Measurements from ENCODE around the gene PELI3.
"Not testable (repeated sequence)": the region's sequence is repeated elsewhere in the genome, so short reads cannot be mapped to it uniquely, and the experiment has no call there.

PELI3 gene

GRCh38 chr11:66432597-66432996 lies 34.1 kb upstream of the PELI3 start:
- no peaks in the 10 kb centered on the region for H3K9me3 Mint-ChIP-seq
- DNase-seq (ENCODE audit: low spot score) = no peak
- no peaks in the 10 kb centered on the region for H3K4me1 Mint-ChIP-seq (ENCODE audit: low read depth)
- no peak overlapping the region for H3K4me3 Mint-ChIP-seq
- H3K27ac Mint-ChIP-seq = no peak overlapping the region
- H3K27me3 Mint-ChIP-seq (ENCODE audit: low read depth) = no peaks in the 10 kb centered on the region
- H3K36me3 Mint-ChIP-seq (ENCODE audit: low read depth) = peaks cover 23% of the 10 kb centered on the region

- no peak for DNase-seq (ENCODE audit: low spot score)
- Mint-ChIP-seq H3K27me3 (ENCODE audit: low read depth) (no peaks in the 10 kb centered on the region), H3K27ac (peak overlapping the region; percentile 96), H3K36me3 (ENCODE audit: low read depth) (peaks cover 18% of the 10 kb centered on the region), H3K9me3 (peaks cover 3% of the 10 kb centered on the region), H3K4me3 (peak overlapping the region; percentile 89), H3K4me1 (ENCODE audit: low read depth) (peaks cover 8% of the 10 kb centered on the region)
Observed at GRCh38 chr11:66437979-66438503, 28.7 kb upstream of the PELI3 start.

GRCh38 chr11:66438504-66439466 lies 27.9 kb upstream of the PELI3 start, which contains the start of gene MRPL11:
Gene MRPL11 (minus strand): TSS chr11:66438848. CDS start chr11:66438754, 94 bp downstream.
- peaks cover 10% of the 10 kb centered on the region for H3K9me3 Mint-ChIP-seq
- peak; percentile 86 for DNase-seq (ENCODE audit: low spot score)
- peaks cover 8% of the 10 kb centered on the region for H3K4me1 Mint-ChIP-seq (ENCODE audit: low read depth)
- no peaks in the 10 kb centered on the region for H3K27me3 Mint-ChIP-seq (ENCODE audit: low read depth)
- H3K4me3 Mint-ChIP-seq = peak within 1 kb of the TSS; percentile 89
- peak within 1 kb of the TSS; percentile 96 for H3K27ac Mint-ChIP-seq
- H3K36me3 Mint-ChIP-seq (ENCODE audit: low read depth) = peaks cover 18% of the 10 kb centered on the region

DNA sequence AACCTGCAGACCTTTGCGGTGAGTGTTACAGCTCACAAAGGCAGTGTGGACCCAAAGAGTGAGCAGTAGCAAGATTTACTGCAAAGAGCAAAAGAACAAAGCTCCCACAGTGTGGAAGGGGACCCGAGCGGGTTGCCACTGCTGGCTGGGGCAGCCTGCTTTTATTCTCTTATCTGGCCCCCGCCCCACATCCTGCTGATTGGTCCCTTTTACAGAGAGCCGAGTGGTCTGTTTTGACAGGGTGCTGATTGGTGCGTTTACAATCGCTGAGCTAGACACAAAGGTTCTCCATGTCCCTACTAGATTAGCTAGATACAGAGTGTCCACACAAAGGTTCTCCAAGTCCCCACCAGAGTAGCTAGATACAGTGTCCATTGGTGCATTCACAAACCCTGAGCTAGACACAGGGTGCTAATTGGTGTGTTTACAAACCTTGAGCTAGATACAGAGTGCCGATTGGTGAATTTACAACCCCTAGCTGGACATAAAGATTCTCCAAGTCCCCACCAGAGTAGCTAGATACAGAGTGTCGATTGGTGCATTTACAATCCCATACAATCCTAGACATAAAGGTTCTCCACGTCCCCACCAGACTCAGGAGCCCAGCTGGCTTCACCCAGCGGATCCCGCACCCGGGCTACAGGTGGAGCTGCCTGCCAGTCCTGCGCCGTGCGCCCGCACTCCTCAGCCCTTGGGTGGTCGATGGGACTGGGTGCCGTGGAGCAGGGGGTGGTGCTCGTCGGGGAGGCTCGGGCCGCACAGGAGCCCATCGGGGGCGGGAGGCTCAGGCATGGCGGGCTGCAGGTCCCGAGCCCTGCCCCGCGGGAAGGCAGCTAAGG lies 26.4 kb upstream of the PELI3 start:
- DNase-seq (ENCODE audit: low spot score); H3K27ac Mint-ChIP-seq; H3K27me3 Mint-ChIP-seq (ENCODE audit: low read depth); H3K4me1 Mint-ChIP-seq (ENCODE audit: low read depth); H3K4me3 Mint-ChIP-seq: not testable (repeated sequence)
- Mint-ChIP-seq H3K9me3 (peaks cover 11% of the 10 kb centered on the region), H3K36me3 (ENCODE audit: low read depth) (peaks cover 12% of the 10 kb centered on the region)

DNA sequence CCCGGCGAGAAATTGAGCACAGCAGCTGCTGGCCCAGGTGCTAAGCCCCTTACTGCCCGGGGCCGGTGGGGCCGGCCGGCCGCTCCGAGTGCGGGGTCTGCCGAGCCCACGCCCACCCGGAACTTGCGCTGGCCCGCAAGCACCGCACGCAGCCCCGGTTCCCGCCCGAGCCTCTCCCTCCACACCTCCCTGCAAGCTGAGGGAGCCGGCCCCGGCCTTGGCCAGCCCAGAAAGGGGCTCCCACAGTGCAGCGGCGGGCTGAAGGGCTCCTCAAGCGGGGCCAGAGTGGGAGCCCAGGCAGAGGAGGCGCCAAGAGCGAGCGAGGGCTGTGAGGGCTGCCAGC lies 25.8 kb upstream of the PELI3 start:
- H3K27me3 Mint-ChIP-seq (ENCODE audit: low read depth); H3K36me3 Mint-ChIP-seq (ENCODE audit: low read depth); DNase-seq (ENCODE audit: low spot score); H3K4me3 Mint-ChIP-seq; H3K4me1 Mint-ChIP-seq (ENCODE audit: low read depth); H3K27ac Mint-ChIP-seq: not testable (repeated sequence)
- peaks cover 11% of the 10 kb centered on the region for H3K9me3 Mint-ChIP-seq

GRCh38 chr11:66443602-66444001 lies 23.1 kb upstream of the PELI3 start:
- Mint-ChIP-seq H3K4me1 (ENCODE audit: low read depth) (peaks cover 3% of the 10 kb centered on the region), H3K27me3 (ENCODE audit: low read depth) (no peaks in the 10 kb centered on the region), H3K36me3 (ENCODE audit: low read depth) (no peaks in the 10 kb centered on the region), H3K4me3 (no peak overlapping the region), H3K27ac (no peak overlapping the region), H3K9me3 (peaks cover 11% of the 10 kb centered on the region)
- DNase-seq (ENCODE audit: low spot score) = no peak

- H3K27me3 Mint-ChIP-seq (ENCODE audit: low read depth) = no peaks in the 10 kb centered on the region
- H3K4me1 Mint-ChIP-seq (ENCODE audit: low read depth) = no peaks in the 10 kb centered on the region
- H3K4me3 Mint-ChIP-seq = no peak overlapping the region
- peaks cover 11% of the 10 kb centered on the region for H3K9me3 Mint-ChIP-seq
- no peaks in the 10 kb centered on the region for H3K36me3 Mint-ChIP-seq (ENCODE audit: low read depth)
- DNase-seq (ENCODE audit: low spot score) = no peak
- H3K27ac Mint-ChIP-seq = no peak overlapping the region
Observed at GRCh38 chr11:66447012-66447411, 19.7 kb upstream of the PELI3 start.

- H3K4me1 Mint-ChIP-seq (ENCODE audit: low read depth) = no peaks in the 10 kb centered on the region
- H3K36me3 Mint-ChIP-seq (ENCODE audit: low read depth) = no peaks in the 10 kb centered on the region
- H3K27ac Mint-ChIP-seq = no peak overlapping the region
- H3K27me3 Mint-ChIP-seq (ENCODE audit: low read depth) = no peaks in the 10 kb centered on the region
- H3K9me3 Mint-ChIP-seq = peaks cover 4% of the 10 kb centered on the region
- no peak overlapping the region for H3K4me3 Mint-ChIP-seq
- no peak for DNase-seq (ENCODE audit: low spot score)
Observed at GRCh38 chr11:66448523-66448922, 18.2 kb upstream of the PELI3 start.

- H3K27me3 Mint-ChIP-seq (ENCODE audit: low read depth) = no peaks in the 10 kb centered on the region
- no peak for DNase-seq (ENCODE audit: low spot score)
- no peaks in the 10 kb centered on the region for H3K9me3 Mint-ChIP-seq
- H3K27ac Mint-ChIP-seq = no peak overlapping the region
- peaks cover 14% of the 10 kb centered on the region for H3K4me1 Mint-ChIP-seq (ENCODE audit: low read depth)
- H3K4me3 Mint-ChIP-seq = no peak overlapping the region
- no peaks in the 10 kb centered on the region for H3K36me3 Mint-ChIP-seq (ENCODE audit: low read depth)
Observed at GRCh38 chr11:66450560-66450959, 16.1 kb upstream of the PELI3 start.

DNA sequence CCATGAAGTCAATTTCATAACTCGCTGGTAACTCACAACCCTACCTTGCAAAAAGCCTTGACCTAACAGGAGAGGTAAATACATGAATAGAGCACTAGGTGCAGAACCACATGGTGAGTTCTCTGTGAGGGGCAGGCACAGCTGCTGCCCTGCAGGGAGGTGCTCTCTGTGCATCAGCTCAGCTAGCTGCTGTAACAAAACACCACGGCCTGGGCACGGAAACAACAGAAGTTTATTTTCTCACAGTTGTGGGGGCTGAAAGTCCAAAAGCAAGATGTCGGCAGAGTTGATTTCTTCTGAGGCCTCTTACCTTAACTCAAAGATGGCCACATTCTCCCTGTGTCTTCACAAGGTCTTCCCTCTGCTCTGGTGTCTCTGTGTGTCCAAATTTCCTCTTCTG lies 15.0 kb upstream of the PELI3 start:
- Mint-ChIP-seq H3K4me1 (ENCODE audit: low read depth) (peaks cover 14% of the 10 kb centered on the region), H3K9me3 (no peaks in the 10 kb centered on the region), H3K36me3 (ENCODE audit: low read depth) (no peaks in the 10 kb centered on the region), H3K4me3 (no peak overlapping the region), H3K27me3 (ENCODE audit: low read depth) (no peaks in the 10 kb centered on the region), H3K27ac (no peak overlapping the region)
- DNase-seq (ENCODE audit: low spot score) = no peak

GRCh38 chr11:66454247-66454646 lies 12.5 kb upstream of the PELI3 start:
- Mint-ChIP-seq H3K36me3 (ENCODE audit: low read depth) (no peaks in the 10 kb centered on the region), H3K4me1 (ENCODE audit: low read depth) (peaks cover 22% of the 10 kb centered on the region), H3K27ac (no peak overlapping the region), H3K27me3 (ENCODE audit: low read depth) (no peaks in the 10 kb centered on the region), H3K4me3 (no peak overlapping the region), H3K9me3 (no peaks in the 10 kb centered on the region)
- DNase-seq (ENCODE audit: low spot score) = no peak

GRCh38 chr11:66454828-66455227 lies 11.9 kb upstream of the PELI3 start:
- no peak for DNase-seq (ENCODE audit: low spot score)
- Mint-ChIP-seq H3K27ac (peak overlapping the region; percentile 13), H3K36me3 (ENCODE audit: low read depth) (no peaks in the 10 kb centered on the region), H3K9me3 (no peaks in the 10 kb centered on the region), H3K27me3 (ENCODE audit: low read depth) (no peaks in the 10 kb centered on the region), H3K4me1 (ENCODE audit: low read depth) (peaks cover 27% of the 10 kb centered on the region), H3K4me3 (peak overlapping the region; percentile 4)

DNA sequence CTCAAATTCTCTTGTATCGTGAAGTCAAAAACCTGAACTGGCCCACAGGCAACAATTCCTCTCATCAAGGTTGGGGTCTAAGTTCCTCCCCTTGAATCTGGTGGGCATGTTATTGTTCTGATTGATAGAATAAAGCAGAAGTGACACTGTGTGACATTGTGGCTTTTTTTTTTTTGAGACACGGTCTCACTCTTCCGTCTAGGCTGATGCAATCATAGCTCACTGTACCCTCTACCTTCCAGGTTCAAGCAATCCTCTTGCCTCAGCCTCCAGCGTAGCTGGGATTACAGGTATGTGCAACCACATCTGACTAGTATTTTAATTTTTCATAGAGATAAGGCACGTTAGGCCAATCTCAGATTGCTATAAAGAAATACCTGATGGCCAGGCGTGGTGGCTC lies 8.9 kb upstream of the PELI3 start:
- Mint-ChIP-seq H3K27me3 (ENCODE audit: low read depth) (no peaks in the 10 kb centered on the region), H3K4me1 (ENCODE audit: low read depth) (peaks cover 31% of the 10 kb centered on the region), H3K9me3 (peaks cover 8% of the 10 kb centered on the region), H3K4me3 (no peak overlapping the region), H3K27ac (no peak overlapping the region), H3K36me3 (ENCODE audit: low read depth) (peaks cover 3% of the 10 kb centered on the region)
- DNase-seq (ENCODE audit: low spot score) = no peak
